A172 (cell line): Measurements from ENCODE around the gene LYZL6. TPM values are rescaled to one million over a fixed set of nuclear protein-coding genes. Genes with fewer than 3 reads are reported as not detected.

ENCODE experiments used
- DNase-seq: peaks from one replicate; pipeline ENCODE4 v3.0.0-alpha.2; 2015; ENCODE audit warnings: low spot score
- total RNA-seq: library from RNA; depleted of rRNA; stranded (reverse); fragments of >200 nt; shearing (Covaris generic); gene quantifications from 2 replicates; pipeline ENCODE4 v1.2.3, GENCODE V29; 2014; rRNA removed

Gene LYZL6
- not detected in 2 replicates for total RNA-seq

GRCh38 chr17:35943537-35943936, at the start of gene LYZL6:
TSS of gene LYZL6 (minus strand) at chr17:35943713. CDS start at chr17:35939356, 4,357 bp downstream.
- no peak for DNase-seq

GRCh38 chr17:35991075-35991474, 47.6 kb upstream of the LYZL6 start:
- DNase-seq: no peak

- no peak for DNase-seq
These were observed 44.7 kb upstream of the LYZL6 start for GRCh38 chr17:35988164-35988563.

GRCh38 chr17:35986643-35987042, 43.1 kb upstream of the LYZL6 start, which contains the start of gene CCL14:
TSS of gene CCL14 (minus strand) at chr17:35986729. CDS start at chr17:35986649, 80 bp downstream.
- no peak for DNase-seq

- no peak for DNase-seq
These were observed 40.6 kb upstream of the LYZL6 start for GRCh38 chr17:35984140-35984539.

GRCh38 chr17:35982409-35983191, 39.1 kb upstream of the LYZL6 start:
- DNase-seq: no peak

- no peak for DNase-seq
These were observed 38.4 kb upstream of the LYZL6 start for GRCh38 chr17:35981908-35982330.

GRCh38 chr17:35981246-35981645, 37.7 kb upstream of the LYZL6 start, which contains the start of gene CCL16:
TSS of gene CCL16 (minus strand) at chr17:35981497. CDS start at chr17:35981420, 77 bp downstream.
- DNase-seq: no peak

- no peak for DNase-seq
These were observed 34.8 kb upstream of the LYZL6 start for GRCh38 chr17:35978346-35978745.

GRCh38 chr17:35977509-35977908, 34.0 kb upstream of the LYZL6 start:
- DNase-seq: no peak

- no peak for DNase-seq
These were observed 30.1 kb upstream of the LYZL6 start for GRCh38 chr17:35973333-35974260.

GRCh38 chr17:35972945-35973332, 29.4 kb upstream of the LYZL6 start:
- DNase-seq: no peak

GRCh38 chr17:35972535-35972934, 29.0 kb upstream of the LYZL6 start:
- no peak for DNase-seq

- DNase-seq: no peak
These were observed 28.6 kb upstream of the LYZL6 start for GRCh38 chr17:35972066-35972465.

- peak; percentile 71 for DNase-seq
These were observed 26.3 kb upstream of the LYZL6 start for GRCh38 chr17:35969558-35970380.

- DNase-seq: no peak
These were observed 25.1 kb upstream of the LYZL6 start for GRCh38 chr17:35968520-35969054.

GRCh38 chr17:35965272-35965671, 21.8 kb upstream of the LYZL6 start:
- DNase-seq: no peak

- no peak for DNase-seq
These were observed 20.1 kb upstream of the LYZL6 start for GRCh38 chr17:35963663-35964062.

- no peak for DNase-seq
These were observed 10.2 kb upstream of the LYZL6 start for GRCh38 chr17:35953720-35954119.

- no peak for DNase-seq
These were observed 5.9 kb upstream of the LYZL6 start for GRCh38 chr17:35949401-35949800.

- DNase-seq: no peak
These were observed 4.6 kb upstream of the LYZL6 start for GRCh38 chr17:35948092-35948491.
